ENCODE measurements around the gene GPBAR1. TPM values are rescaled to one million over a fixed set of nuclear protein-coding genes. Genes with fewer than 3 reads are reported as not detected.

The GPBAR1 gene
- total and polyA plus RNA-seq, 9 of the 15 experiments (the other 6 are each of a cell fraction or from before 2014, with no cell fraction given), result not detected

GRCh38 chr2:218269900-218270720, 9.3 kb downstream of the GPBAR1 start, which contains the start of the genes AAMP and PNKD (continued):
- TF ChIP-seq BRF2 (IDR thresholded peaks at IDR 0.05; ENCODE audit: borderline replicate concordance, insufficient read depth, insufficient read length) (no peak), MEF2A (IDR thresholded peaks at IDR 0.05; ENCODE audit: control insufficient read depth, low read depth, low read length) (no peak), PRPF4 (IDR thresholded peaks at IDR 0.05; ENCODE audit: insufficient read depth, low read depth, low read length, poor library complexity, severe bottlenecking) (no peak), TEAD4 (IDR thresholded peaks at IDR 0.05; ENCODE audit: low read length) (no peak), TEAD4 (CRISPR knock-in tag; IDR thresholded peaks at IDR 0.05; ENCODE audit: borderline replicate concordance) (no peak), FOXP1 (CRISPR knock-in tag; IDR thresholded peaks at IDR 0.05) (peak; percentile 68; the same call in 1 of the 2 replicates), JUNB (CRISPR knock-in tag; conservative IDR thresholded peaks at IDR 0.05) (no peak), ZSCAN32 (CRISPR knock-in tag; IDR thresholded peaks at IDR 0.05) (no peak), SMAD1 (IDR thresholded peaks at IDR 0.05; ENCODE audit: low read depth, low read length, partially characterized antibody) (no peak), CBX8 (IDR thresholded peaks at IDR 0.05; ENCODE audit: borderline replicate concordance, extremely low read depth, low read depth, low read length, poor library complexity, severe bottlenecking) (no peak), ETV5 (CRISPR knock-in tag; IDR thresholded peaks at IDR 0.05; ENCODE audit: low read depth) (no peak; the same call in 1 of the 2 replicates), HMGN3 (IDR thresholded peaks at IDR 0.05; ENCODE audit: borderline replicate concordance, extremely low read depth, insufficient read length, low read depth, low read length) (no peak), ELK3 (CRISPR knock-in tag; IDR thresholded peaks at IDR 0.05) (no peak), TFE3 (CRISPR knock-in tag; IDR thresholded peaks at IDR 0.05) (no peak), SRSF1 (IDR thresholded peaks at IDR 0.05; ENCODE audit: low read depth, low read length) (no peak), CBX5 (IDR thresholded peaks at IDR 0.05; ENCODE audit: borderline replicate concordance, low read depth) (no peak), HDGF (IDR thresholded peaks at IDR 0.05) (no peak), SAFB2 (IDR thresholded peaks at IDR 0.05; ENCODE audit: borderline replicate concordance, low read depth, low read length, severe bottlenecking) (no peak), POLR2B (IDR thresholded peaks at IDR 0.05; ENCODE audit: low read depth, partially characterized antibody) (peak; percentile 61), MEIS2 (IDR thresholded peaks at IDR 0.05; ENCODE audit: partially characterized antibody) (no peak), HEY1 (CRISPR knock-in tag; IDR thresholded peaks at IDR 0.05; ENCODE audit: borderline replicate concordance) (no peak), NR1H2 (CRISPR knock-in tag; IDR thresholded peaks at IDR 0.05) (no peak), TCF3 (CRISPR knock-in tag; IDR thresholded peaks at IDR 0.05) (no peak), SREBF1 (IDR thresholded peaks at IDR 0.05; ENCODE audit: borderline replicate concordance, low read depth, low read length) (no peak; the same call in 1 of the 2 replicates), ZC3H4 (CRISPR knock-in tag; IDR thresholded peaks at IDR 0.05; ENCODE audit: borderline replicate concordance) (no peak)

All from K562 (cell line).